ENCODE data around the gene MFAP3. TPM values are rescaled to one million over a fixed set of nuclear protein-coding genes. Genes with fewer than 3 reads are reported as not detected.
A peak's percentile ranks its signal among the peaks of the same experiment; 100 is the strongest.
"Not testable (repeated sequence)": the region's sequence is repeated elsewhere in the genome, so short reads cannot be mapped to it uniquely, and the experiment has no call there.

Gene MFAP3
- total RNA-seq, 1 donor from 2014 or later = 25.8 TPM

DNA sequence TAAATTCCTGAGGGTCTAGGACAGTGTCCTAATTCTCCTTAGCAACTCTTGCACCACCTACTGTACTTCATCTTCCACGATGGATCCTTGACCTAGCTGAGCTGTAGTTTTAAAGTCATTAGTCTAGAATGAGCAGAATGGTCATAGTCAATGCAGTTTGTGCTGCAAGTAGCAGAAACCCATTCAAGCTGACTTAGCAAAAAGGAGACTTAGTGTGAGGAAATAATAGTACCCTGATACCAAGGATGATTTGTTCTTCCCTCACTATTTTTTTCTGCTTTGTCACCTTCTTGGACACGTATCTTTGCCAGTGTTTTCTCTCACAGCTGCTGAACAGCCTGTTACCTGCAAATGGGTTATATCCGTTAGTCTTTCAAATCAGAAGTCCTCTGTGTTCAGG lies 5.3 kb downstream of the MFAP3 start:
- no peak for DNase-seq (ENCODE audit: missing footprints)
- intact Hi-C loops (cut with DNase I) = no loop called here
- no peak for ATAC-seq

DNA sequence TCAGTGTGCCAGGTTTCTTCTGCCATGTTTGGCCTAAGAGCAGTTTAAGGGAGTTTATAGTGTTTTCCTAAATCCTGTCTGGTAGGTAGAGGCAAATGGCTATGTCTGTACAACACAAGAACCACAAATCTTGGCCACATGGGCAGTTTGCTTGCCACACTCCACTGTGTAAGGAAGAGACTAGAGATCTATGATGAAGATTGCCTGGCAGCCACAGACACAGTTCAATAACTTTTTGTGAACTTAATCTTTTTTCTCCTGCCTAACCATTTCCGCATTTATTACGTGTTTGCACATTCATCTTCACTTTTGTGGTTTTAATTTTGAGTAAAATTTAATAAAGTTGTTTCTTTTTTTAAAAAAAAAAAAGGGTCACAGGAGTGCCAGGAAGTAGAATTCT lies 5.8 kb downstream of the MFAP3 start:
- intact Hi-C loops (cut with DNase I) = no loop called here
- no peak for DNase-seq (ENCODE audit: missing footprints)
- no peak for ATAC-seq

DNA sequence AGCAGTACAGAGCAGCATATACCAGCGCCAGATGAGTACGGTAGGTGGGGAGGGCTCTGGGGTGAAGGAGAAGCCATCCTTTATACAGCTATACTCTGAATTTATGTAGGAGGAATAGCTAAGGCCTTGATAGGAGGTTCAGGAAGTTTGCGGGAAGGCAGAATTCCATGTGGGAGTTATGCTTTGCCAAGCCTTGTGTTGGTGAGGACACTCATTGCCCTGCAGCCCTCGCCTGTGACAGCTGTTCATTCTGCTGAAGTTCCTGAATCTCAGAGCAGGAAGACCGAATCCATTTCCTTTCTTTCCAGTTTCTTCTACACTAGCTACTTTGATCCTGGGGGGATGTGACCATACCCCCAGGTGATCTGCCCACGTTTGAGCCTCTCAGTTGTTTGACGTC lies 7.7 kb downstream of the MFAP3 start:
- DNase-seq (ENCODE audit: missing footprints) (no peak), ATAC-seq (no peak)

DNA sequence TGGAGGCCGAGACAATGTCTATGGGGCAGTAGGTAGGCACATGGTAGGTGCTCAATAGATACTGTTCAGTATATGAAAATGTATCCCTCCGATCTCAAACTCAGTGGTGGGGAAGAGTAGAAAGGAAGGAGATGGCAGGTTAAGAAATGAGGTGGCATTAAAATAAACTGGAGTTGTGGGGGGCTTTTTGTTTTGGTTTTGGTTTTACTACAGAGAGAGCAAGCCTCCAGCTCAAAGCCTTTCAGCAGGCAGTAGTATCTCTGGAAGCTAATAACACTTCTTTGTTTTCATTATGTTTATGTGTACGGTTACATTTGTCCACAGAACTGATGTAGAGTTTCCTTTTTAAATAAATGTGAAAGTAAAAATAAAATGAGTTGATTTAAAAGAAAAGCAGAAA lies 8.6 kb downstream of the MFAP3 start:
- DNase-seq (ENCODE audit: missing footprints) = no peak
- intact Hi-C loops (cut with DNase I) = no loop called here
- ATAC-seq = no peak

More for the DNA sequence above, 7.7 kb downstream of the MFAP3 start:
- intact Hi-C loops (cut with DNase I) = no loop called here

DNA sequence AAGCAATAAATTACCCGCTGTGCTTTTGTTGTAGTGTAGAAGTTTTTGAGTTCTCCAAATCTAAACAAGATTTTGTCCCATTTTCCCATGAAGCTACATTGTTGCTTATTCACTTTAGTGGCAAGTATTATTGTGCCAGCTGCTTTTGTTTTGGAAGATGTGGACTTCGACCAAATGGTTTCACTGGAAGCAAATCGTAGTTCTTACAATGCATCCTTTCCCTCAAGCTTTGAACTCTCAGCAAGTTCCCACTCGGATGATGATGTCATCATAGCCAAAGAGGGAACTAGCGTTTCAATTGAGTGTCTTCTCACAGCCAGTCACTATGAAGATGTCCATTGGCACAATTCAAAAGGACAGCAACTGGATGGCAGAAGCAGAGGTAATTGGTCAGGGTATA lies 10.9 kb downstream of the MFAP3 start:
- intact Hi-C loops (cut with DNase I) = no loop called here
- ATAC-seq (no peak), DNase-seq (ENCODE audit: missing footprints) (no peak)

DNA sequence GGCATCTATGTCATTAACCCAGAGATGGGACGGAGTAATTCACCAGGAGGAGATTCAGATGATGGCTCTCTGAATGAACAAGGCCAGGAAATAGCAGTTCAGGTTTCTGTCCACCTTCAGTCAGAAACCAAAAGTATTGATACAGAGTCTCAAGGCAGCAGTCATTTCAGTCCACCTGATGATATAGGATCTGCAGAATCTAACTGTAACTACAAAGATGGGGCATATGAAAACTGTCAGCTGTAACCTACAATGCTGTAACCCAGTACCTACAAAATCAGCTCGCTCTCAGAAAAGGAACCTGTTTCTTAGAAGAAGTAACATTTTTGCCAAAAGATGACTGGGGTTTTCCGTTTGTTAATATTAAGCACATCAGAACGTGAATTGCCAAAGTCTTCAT lies 14.7 kb downstream of the MFAP3 start:
- intact Hi-C loops (cut with DNase I) = no loop called here
- DNase-seq (ENCODE audit: missing footprints) (no peak), ATAC-seq (no peak)

DNA sequence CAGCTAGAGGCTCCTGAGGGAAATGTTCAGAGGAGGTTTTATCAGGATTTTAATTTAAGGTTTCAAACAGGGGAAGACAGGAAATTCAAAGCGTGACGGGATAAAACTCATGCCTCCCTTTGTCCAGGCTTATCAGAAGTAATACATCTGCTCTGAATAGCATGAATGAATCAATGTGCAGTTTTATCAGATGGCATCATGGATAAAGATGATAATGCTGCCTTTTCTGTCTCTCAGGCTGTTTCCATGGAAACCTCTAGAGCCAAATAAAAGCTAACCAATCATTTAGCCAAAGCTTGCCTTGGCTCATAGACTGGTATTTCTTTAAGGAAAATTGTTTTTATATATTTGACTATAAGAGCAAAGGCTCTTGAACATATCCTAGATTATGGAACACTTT lies 16.4 kb downstream of the MFAP3 start:
- DNase-seq (ENCODE audit: missing footprints) (no peak), ATAC-seq (no peak)
- intact Hi-C loops (cut with DNase I) = no loop called here

DNA sequence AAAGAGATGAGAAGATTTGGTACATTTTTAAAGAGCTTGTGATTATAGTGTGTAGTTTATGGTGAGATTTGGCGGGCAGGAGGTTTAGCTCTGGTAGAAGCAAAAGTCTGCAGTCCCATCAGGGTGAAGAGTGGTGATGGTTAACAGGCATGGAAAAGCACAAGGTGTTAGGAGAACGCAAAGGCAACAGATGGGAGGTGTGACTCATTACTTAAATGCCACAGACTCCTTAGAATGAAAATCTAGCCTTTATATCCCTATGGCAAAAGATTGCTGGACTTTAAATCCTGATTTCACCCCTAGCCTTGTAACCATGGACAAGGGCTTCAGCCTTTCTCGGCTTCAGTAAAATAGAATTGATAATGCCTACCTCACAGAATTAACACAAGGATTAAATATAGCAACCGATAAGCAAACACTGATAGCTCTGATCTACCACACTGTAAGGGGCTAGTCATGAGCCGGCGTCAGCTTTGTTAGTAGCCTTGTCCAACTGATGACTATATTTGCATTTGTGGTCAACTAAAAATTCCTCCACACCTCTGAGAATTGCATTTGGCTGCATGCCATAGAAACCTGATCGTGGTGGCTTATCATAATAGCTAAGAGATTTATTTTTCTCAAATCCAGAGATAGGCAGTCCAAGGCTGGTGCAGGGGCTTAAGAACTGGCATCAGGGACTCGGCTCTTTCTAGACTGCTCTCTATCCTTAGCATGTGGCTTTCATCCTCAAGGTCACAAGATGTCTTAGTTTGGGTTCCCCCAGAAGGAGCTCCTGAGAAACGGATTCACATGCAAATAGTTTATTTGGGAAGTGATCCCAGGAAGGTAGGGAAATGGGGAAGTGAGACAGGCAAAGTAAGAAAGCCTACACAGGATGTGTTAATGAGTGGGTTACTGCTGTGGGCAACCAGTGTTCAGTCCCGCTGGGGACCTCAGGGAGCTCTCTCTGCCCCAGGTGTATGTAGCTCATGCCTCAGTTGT lies 19.6 kb downstream of the MFAP3 start:
- DNase-seq (ENCODE audit: missing footprints) (no peak), ATAC-seq (no peak)
- intact Hi-C loops (cut with DNase I) = no loop called here

DNA sequence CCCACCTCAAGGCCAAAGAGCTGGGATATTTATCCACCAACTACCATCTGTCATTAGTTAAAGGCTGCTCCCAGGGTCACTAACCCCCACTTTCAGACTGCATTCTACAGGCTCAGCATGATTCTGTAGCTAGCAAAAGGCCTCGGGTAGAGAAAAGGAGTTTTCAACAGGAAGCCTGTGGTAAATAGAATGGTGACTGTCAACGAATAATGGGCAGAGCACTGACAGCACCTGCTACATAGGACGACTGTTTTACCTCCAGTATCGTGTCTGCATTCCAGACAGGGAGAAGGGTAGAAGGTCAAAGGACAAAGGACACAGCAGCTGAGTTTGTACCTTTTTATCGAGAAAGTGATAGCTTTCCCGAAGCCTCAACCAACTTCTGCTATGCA lies 20.3 kb downstream of the MFAP3 start:
- intact Hi-C loops (cut with DNase I) = no loop called here
- DNase-seq (ENCODE audit: missing footprints) (no peak), ATAC-seq (no peak)

DNA sequence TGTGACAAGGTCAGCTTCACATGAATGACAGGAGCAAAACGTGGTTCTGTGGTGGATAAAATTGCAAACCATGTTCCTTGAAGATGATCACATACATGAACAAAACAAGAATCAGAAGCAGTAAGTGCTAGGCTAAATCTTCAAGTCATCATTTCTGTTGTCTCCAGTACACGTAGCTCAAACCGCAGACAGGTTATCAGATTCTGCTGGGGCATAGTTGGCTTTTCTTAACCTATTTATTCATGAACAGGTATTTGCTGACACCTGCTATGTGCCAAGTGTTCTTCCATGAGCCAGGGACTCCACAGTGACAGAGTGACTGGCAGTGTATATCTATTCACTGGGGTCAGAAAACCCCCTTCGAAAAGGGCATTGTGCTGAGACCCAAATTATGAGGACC lies 20.8 kb downstream of the MFAP3 start:
- ATAC-seq (no peak), DNase-seq (ENCODE audit: missing footprints) (no peak)
- intact Hi-C loops (cut with DNase I) = no loop called here

DNA sequence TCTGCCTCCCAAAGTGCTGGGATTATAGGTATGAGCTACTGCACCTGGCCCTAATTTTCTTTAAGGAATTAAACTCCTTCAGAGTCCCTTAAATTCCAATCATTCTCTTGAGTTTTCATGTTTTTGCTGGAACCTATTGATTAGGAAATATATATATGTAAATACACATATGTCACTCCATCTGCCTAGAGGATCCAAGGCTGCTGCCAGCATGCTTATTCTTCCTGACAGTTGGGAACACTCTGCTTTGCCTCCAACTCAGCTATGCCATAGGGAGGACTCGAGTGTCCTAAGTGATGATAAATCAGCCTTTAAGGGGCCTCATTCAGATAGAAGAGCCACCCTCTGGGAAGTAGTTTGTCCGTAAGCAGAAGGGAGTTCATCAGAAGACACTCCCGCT lies 21.8 kb downstream of the MFAP3 start:
- intact Hi-C loops (cut with DNase I) = no loop called here
- DNase-seq (ENCODE audit: missing footprints) = no peak
- ATAC-seq = no peak

DNA sequence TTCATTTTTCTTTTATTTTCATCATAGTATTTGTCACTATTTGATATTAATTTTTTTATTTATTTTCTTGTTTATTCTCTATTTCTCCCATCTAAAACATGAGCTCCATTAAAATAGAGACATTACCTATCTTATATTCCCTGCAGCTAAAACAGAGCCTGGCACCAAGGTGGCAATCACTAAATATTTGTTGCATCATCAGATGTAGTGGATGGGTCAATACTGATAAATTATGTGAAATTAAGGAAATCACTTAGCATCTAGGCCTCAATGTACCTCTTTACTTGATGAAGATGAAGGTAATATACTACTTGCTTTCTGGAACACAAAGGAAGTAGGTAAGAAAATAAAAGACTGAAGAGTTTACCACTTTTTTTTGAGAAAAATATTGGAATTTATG lies 24.6 kb downstream of the MFAP3 start:
- no peak for ATAC-seq
- intact Hi-C loops (cut with DNase I) = no loop called here

DNA sequence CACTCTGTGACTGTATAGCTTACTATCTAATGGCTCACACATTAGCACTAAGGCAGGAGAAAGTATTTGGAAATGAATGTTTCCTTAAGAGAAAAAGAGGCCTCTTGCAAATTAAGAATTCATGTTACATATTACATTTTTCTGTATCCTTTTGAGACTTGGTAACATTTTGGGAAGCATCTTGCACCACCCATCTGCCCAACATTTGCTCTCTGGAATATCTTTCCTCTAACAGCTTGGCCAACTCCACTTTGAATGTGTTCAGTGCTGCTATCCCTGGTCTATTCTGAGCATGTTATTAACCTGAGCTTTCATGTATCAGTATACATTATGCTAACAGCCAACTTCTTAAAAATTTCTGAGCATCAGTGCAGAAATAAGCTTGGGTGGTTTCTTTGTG lies 27.2 kb downstream of the MFAP3 start:
- no peak for DNase-seq (ENCODE audit: missing footprints)
- intact Hi-C loops (cut with DNase I) = no loop called here

More for the DNA sequence above, 24.6 kb downstream of the MFAP3 start:
- DNase-seq (ENCODE audit: missing footprints) = no peak

DNA sequence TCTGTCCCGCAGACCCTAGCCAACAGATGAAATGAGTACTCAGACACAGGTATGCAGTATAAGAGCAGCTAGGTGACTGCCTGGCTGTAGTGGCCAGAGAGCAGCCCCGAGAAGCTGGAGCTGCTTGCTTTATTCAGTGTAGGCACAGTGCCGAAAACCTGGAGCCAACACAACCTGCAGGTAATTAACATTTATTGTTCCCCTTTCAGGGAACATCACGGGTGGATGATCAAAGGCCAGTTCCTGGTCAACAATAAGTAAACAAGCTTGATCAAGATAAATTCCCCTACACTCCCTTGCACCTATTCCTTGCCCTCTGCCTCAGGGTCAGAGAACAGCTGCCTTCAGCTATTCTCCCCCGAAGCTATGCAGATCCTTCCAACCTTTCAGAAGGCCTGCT lies 31.1 kb downstream of the MFAP3 start:
- ATAC-seq; intact Hi-C loops (cut with DNase I): not testable (repeated sequence)

More for the DNA sequence above, 27.2 kb downstream of the MFAP3 start:
- ATAC-seq = no peak

DNA sequence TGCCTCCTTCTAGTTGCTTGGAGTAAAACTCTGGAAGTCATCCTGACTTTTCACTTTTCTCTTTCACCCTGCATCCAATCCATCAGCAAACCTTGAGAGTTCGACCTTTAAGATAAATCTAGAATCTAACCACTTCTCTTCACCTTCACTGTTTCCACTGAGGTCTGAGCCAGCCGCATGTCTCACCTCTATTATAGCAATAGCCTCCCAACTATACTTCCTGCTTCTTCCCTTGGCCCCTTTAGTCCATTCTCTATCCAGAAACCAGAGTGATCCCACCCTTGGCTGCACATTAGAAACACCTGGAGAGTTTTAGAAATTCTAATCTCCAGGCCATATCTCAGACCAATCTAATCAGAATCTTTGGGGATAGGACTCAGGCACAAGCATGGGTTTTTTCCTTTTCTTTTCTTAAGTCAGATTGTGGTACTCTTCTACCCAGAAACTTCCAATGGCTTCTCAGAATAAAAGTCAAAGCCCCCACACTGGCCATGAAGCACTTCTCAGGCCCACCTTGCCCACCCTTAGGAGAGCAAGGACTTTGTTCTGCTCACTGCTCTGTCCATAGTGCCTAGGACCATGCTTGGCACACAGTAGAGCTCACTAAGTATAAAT lies 33.1 kb downstream of the MFAP3 start:
- intact Hi-C loops (cut with DNase I) = loop anchor here (1.0 kb wide), 2 partner anchors 108 to 333 kb away; no protein-coding TSS in a partner anchor
- DNase-seq (ENCODE audit: missing footprints) (no peak), ATAC-seq (no peak)

More for the DNA sequence above, 31.1 kb downstream of the MFAP3 start:
- not testable (repeated sequence) for DNase-seq (ENCODE audit: missing footprints)

DNA sequence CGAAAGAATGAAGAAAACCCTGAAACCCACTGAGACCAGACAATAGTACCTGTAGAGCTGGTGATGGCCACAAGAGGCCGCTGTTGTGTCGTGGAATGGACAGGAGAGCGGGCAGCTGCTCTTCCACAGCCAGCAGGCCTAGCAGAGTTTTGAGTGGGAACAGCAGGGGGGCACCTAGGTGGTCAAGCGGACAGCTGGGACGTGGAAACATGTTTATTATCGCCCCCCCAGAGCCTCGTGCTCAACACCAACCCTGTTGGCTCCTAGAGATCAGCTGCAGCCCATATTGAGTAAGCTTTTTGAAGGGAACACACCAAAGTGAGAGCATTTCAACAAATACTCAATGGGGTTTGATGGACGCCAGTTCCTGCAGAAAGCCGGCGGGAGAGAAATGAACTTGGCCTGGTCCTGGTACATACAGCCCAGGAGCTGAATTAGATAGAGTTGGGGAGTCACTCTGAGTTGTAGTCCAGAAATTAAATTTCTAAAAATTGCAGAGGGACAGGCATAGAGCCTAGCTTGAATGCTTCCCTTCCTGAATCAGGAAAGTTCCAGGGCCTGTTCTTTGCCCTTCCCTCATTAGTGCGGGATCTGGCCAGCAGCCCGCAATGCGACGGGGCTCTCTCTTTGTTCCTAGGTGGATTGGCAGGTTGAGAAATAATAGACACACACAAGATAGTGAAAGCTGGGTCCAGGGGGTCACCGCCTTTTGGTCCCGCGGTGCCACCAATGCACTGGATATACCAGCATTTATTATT lies 33.8 kb downstream of the MFAP3 start:
- DNase-seq (ENCODE audit: missing footprints) (peak; percentile 87), ATAC-seq (peak; percentile 93)
- intact Hi-C loops (cut with DNase I) = loop anchor here (1.0 kb wide), 2 partner anchors 108 to 333 kb away; no protein-coding TSS in a partner anchor

DNA sequence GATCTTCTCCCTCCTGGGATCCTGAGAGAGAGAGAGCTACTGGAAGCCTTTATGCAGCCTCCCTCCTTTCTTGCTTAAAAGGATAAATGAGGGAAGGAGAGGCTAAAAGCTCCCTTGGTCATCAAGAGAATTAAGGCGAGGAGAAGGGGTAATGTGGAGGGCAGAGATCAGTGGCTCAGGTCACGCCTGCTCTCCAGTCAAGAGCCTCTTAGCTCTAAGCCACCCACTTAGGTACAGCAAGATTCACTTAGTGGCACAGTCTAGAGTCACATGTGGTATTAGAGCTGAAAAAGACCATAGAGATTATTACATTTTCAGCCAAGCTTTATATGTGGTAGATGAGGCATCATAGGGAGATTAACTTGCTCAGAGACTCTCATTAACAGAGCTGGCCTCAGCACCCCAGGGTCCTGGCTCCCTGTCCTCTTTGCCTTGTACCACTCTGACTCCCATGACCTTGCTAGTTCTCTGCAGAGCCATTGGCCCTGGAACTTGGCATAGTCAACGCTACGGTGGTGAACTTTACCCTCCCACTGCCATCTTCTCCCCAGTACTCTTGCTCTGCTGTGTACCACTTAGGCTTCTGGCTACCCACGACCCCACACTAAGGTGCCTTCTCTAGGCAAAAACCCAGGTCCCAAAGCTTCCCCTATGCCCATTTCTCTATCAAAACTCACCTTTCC lies 37.6 kb downstream of the MFAP3 start:
- DNase-seq (ENCODE audit: missing footprints) (no peak), ATAC-seq (peak; percentile 45)
- intact Hi-C loops (cut with DNase I) = loop anchor here (5.0 kb wide), 1 partner anchor 116 kb away; the partner anchor contains the start of gene GALNT10

DNA sequence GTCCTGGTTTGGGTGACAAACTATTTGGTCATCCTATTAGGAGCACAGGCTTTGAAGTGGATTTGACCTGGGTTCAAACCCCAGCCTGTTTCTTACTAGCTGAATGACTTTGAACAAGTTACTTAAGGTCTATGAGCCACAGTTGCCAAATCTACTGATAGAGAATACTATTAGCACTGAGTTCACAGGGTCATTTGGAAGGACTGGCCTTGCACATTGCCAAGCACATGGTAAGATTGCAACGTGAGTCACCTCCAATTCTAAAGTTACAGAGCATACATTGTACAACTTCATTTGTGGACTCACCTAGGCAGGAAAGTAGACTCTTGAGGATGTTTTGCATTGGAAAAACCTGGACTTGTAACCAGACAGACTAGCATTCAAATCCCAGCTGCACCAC lies 38.9 kb downstream of the MFAP3 start:
- no peak for DNase-seq (ENCODE audit: missing footprints)
- peak; percentile 87 for ATAC-seq
- intact Hi-C loops (cut with DNase I) = loop anchor here (5.0 kb wide), 1 partner anchor 115 kb away; the partner anchor contains the start of gene GALNT10

DNA sequence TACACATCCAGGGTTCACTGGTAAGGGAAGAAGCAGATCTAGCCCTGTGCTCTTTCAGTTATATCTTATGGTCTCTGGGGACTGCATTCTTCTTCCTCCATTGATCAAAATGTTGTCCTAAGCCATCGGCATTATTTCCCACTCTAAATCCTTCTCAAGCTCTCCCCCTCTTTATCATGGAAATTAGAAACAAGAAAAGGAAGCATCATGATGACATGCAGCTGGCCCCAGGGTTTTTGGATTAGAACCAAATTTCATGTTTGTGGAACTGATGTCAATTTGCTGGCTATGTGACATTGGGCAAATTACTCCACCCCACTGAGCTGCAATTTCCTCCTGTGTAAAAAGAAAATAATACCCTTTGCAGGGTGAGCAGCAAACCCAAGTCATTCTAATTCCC lies 39.5 kb downstream of the MFAP3 start:
- intact Hi-C loops (cut with DNase I) = loop anchor here (5.0 kb wide), 1 partner anchor 114 kb away; the partner anchor contains the start of gene GALNT10
- ATAC-seq (peak; percentile 32), DNase-seq (ENCODE audit: missing footprints) (no peak)

Data from Right ventricle myocardium inferior (tissue), 1 donor.